WI38 (cell line): Measurements from ENCODE around the gene B3GALT6.
A peak's percentile ranks its signal among the peaks of the same experiment; 100 is the strongest.

Experiments
- H3K4me3 ChIP-seq: 2 replicates; pipeline ENCODE4 v1.5.1; 2011; ENCODE audit warnings: low read depth, mild to moderate bottlenecking, control low read depth, low read length
- TF ChIP-seq, protein P1 (sequence below): IDR thresholded peaks from 2 replicates; pipeline ENCODE4 v1.5.1; 2012; ENCODE audit warnings: low read depth, mild to moderate bottlenecking, control low read depth, low read length

Gene B3GALT6

GRCh38 chr1:1232208-1232795 is at the start of gene B3GALT6:
TSS of gene B3GALT6 (plus strand) at chr1:1232237. CDS start at chr1:1232279, 42 bp downstream.
- TF ChIP-seq, protein P1, sequence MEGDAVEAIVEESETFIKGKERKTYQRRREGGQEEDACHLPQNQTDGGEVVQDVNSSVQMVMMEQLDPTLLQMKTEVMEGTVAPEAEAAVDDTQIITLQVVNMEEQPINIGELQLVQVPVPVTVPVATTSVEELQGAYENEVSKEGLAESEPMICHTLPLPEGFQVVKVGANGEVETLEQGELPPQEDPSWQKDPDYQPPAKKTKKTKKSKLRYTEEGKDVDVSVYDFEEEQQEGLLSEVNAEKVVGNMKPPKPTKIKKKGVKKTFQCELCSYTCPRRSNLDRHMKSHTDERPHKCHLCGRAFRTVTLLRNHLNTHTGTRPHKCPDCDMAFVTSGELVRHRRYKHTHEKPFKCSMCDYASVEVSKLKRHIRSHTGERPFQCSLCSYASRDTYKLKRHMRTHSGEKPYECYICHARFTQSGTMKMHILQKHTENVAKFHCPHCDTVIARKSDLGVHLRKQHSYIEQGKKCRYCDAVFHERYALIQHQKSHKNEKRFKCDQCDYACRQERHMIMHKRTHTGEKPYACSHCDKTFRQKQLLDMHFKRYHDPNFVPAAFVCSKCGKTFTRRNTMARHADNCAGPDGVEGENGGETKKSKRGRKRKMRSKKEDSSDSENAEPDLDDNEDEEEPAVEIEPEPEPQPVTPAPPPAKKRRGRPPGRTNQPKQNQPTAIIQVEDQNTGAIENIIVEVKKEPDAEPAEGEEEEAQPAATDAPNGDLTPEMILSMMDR = no peak
- peak within 1 kb of the TSS; percentile 88 for H3K4me3 ChIP-seq

GRCh38 chr1:1182491-1183220 is 49.4 kb upstream of the B3GALT6 start:
- TF ChIP-seq, protein P1 = no peak
- H3K4me3 ChIP-seq = no peak overlapping the region

DNA sequence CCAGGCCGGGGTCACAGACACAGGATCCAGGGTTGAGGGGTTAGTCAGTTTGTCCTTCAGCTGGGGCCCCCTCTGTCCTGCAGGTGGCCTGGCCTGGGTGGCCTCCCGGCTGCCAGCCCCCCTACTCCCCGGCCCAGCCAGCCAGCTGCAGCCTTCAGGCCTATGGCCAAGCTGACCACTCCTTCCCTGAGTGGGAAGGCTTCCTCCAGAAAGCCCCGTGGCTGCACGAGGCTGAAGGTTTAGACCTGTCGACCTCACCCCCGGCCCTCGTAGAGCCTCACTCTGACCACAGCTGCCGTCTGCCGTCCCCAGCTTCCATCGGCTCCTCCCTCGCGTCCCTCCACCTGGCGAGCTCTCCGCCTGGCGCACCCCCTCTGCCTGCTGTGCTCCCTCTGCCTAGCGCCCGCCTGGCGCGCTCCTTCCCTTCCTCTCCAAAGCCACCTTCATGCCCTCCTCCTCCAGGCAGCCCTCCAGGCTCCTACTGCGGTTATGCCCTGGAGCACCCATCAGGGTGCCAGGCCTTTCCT is 48.8 kb upstream of the B3GALT6 start:
- TF ChIP-seq, protein P1 = no peak
- H3K4me3 ChIP-seq = no peak overlapping the region

- no peak overlapping the region for H3K4me3 ChIP-seq
- TF ChIP-seq, protein P1 = no peak
Observed at GRCh38 chr1:1183833-1184775, 47.9 kb upstream of the B3GALT6 start.

- no peak overlapping the region for H3K4me3 ChIP-seq
- TF ChIP-seq, protein P1 = no peak
Observed at GRCh38 chr1:1185101-1185765, 46.8 kb upstream of the B3GALT6 start.

DNA sequence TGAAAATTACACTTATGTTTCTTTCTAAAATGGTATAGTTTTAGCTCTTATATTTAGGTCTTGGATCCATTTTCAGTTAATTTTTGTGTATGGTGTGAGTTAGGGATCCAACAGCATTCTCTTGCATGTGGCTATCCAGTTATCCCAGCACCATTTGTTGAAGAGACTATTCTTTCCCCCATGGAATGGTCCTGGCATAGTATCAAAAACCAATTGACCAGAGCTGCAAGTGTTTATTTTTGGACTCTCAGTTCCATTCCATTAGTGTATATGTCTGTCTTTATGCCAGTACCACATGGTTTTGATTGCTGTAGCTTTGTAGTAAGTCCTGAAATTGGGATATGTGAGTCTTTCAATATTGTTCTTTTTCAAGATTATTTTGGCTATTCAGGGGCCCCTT is 44.1 kb upstream of the B3GALT6 start:
- TF ChIP-seq, protein P1 = no peak
- H3K4me3 ChIP-seq = no peak overlapping the region
